Measurements from ENCODE around the gene SDF4.

Gene SDF4

DNA sequence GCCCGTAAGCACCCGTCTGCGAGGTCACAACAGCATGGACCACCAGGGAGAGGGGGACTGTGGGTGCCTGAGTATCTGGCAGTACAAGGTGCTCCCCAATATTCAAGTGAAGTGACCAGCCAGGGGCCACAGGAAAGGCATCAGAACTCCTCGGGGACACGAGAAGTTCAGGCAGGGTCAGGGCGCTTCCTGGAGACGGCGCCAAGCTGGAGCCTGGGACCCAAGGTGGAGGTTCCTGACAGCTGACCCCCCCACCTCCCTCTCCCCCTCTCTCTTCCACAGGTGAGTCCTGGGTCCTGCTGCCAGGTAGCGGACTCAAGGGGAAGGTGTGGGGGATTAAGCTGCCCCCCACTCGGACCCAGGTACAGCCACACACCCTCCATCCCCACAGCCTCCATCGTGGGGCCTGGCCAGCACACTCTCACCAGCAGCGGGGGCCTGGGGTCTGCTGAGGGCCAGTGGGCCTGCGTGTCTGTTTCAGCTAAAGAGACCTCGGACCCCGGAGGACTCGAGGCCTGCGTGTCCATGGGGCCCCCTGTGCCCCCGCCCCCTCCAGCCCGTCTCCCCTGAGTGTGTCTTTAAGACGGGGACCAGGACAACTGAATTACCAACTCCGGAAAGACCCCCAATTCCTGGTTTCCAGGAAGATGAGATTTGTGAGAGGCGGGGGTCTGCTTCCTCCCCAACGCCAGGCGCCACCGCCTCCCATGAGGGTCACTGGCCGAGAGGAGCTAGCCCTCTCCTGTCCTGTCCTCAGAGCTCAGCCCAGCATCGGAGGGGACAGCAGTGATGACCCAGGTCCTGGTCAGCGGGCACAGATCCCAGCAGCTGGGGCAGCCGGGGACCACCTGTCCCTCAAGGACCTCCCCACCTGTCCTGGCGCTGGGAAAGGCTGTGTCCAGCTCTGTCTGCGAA, 31.6 kb downstream of the SDF4 start:
- Histone ChIP-seq H3K4me1 (ENCODE audit: control insufficient read depth in 1 of 2, insufficient read depth in 2 of 2, low read length in 2 of 2) (peaks cover 0 to 3% of the 10 kb centered on the region in 2 experiments), H3K14ac (ENCODE audit: low read length) (no peak overlapping the region), H4K8ac (ENCODE audit: low read depth, low read length) (no peak overlapping the region), H3K4me3 (ENCODE audit: low read depth, low read length) (no peak overlapping the region), H3K18ac (ENCODE audit: low read length) (no peak overlapping the region), H3K79me2 (ENCODE audit: control insufficient read depth, insufficient read depth, low read length, poor library complexity) (no peaks in the 10 kb centered on the region), H3K27ac (ENCODE audit: low read depth, low read length) (no peak overlapping the region), H3K36me3 (ENCODE audit: control insufficient read depth in 1 of 2, insufficient read depth in 2 of 2, low read length in 2 of 2) (no peaks in the 10 kb centered on the region), H3K4me2 (ENCODE audit: low read length) (no peak overlapping the region), H4K91ac (ENCODE audit: low read depth, low read length) (no peak overlapping the region), H2BK5ac (ENCODE audit: low read depth, low read length, poor library complexity) (no peak overlapping the region), H3K9ac (ENCODE audit: low read length) (no peak overlapping the region), H3K27me3 (ENCODE audit: insufficient read depth, low read length) (peaks cover 14% of the 10 kb centered on the region), H3K9me3 (ENCODE audit: insufficient read depth, low read depth, low read length) (peaks cover 9% of the 10 kb centered on the region), H3K23ac (ENCODE audit: low read length) (no peak overlapping the region), H3K4ac (ENCODE audit: low read depth, low read length) (no peak overlapping the region), H2BK120ac (ENCODE audit: insufficient read depth, low read length, poor library complexity) (no peak overlapping the region), H4K12ac (ENCODE audit: low read depth, low read length) (no peak overlapping the region), H2BK12ac (ENCODE audit: low read length) (no peak overlapping the region), H2AK5ac (ENCODE audit: low read length) (no peak overlapping the region), H2AFZ (ENCODE audit: insufficient read depth, low read length, poor library complexity) (no peak overlapping the region), H3K79me1 (ENCODE audit: low read length) (peaks cover 1% of the 10 kb centered on the region)
- WGBS (ENCODE audit: extremely low coverage, insufficient coverage, insufficient read length) = no CpG with 5 or more reads among the region's 31 CpGs
- DNase-seq = no peak

DNA sequence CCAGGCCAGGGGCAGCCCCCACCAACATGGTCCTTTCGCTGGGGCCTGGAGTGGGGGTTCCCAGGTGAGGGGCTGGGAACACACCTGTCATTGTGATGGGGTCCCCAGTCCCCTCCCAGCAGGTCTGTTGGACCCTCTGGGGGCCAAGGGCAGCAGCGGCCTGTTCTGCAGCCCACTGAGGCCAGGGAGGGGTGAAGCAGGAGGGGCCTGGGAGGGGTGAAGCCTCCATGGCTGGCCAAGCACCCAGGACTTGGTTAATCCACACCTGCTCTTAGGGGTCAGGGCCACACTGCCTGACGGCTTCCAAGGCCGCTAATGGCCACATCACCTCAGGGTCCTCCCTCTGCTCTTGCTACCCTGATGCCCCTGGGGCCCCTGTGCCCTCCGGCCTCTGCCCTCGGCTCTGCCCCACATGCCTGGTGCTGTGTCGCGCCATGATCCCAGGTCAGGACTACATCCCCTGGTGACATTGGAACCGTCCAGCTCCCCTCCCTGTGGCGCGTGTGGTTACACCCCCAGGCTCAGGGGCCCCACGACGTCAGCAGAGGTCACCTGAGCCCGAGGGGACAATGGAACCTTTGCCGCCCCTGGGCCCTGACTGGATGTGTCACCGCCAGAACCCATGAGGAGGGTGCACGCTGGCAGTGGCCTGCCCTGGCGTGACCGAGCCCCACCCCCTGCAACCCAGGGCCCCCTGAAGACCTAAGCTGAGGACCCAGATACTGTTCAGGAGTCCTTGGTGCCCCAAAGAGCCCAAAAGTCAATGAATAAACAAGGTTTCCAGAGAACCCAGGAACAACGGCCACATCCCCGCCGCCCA, 32.5 kb downstream of the SDF4 start:
- Histone ChIP-seq H3K9me3 (ENCODE audit: insufficient read depth, low read depth, low read length) (peaks cover 9% of the 10 kb centered on the region), H4K91ac (ENCODE audit: low read depth, low read length) (no peak overlapping the region), H2BK120ac (ENCODE audit: insufficient read depth, low read length, poor library complexity) (no peak overlapping the region), H3K4me1 (ENCODE audit: control insufficient read depth in 1 of 2, insufficient read depth in 2 of 2, low read length in 2 of 2) (peaks cover 0 to 3% of the 10 kb centered on the region in 2 experiments), H2AFZ (ENCODE audit: insufficient read depth, low read length, poor library complexity) (no peak overlapping the region), H2AK5ac (ENCODE audit: low read length) (no peak overlapping the region), H3K9ac (ENCODE audit: low read length) (no peak overlapping the region), H2BK12ac (ENCODE audit: low read length) (no peak overlapping the region), H4K12ac (ENCODE audit: low read depth, low read length) (no peak overlapping the region), H3K4me3 (ENCODE audit: low read depth, low read length) (no peak overlapping the region), H3K79me2 (ENCODE audit: control insufficient read depth, insufficient read depth, low read length, poor library complexity) (no peaks in the 10 kb centered on the region), H3K36me3 (ENCODE audit: control insufficient read depth in 1 of 2, insufficient read depth in 2 of 2, low read length in 2 of 2) (no peaks in the 10 kb centered on the region), H3K14ac (ENCODE audit: low read length) (no peak overlapping the region), H4K8ac (ENCODE audit: low read depth, low read length) (no peak overlapping the region), H3K4me2 (ENCODE audit: low read length) (no peak overlapping the region), H3K27me3 (ENCODE audit: insufficient read depth, low read length) (peaks cover 14% of the 10 kb centered on the region), H3K79me1 (ENCODE audit: low read length) (peaks cover 1% of the 10 kb centered on the region), H2BK5ac (ENCODE audit: low read depth, low read length, poor library complexity) (no peak overlapping the region), H3K23ac (ENCODE audit: low read length) (no peak overlapping the region), H3K4ac (ENCODE audit: low read depth, low read length) (no peak overlapping the region), H3K18ac (ENCODE audit: low read length) (no peak overlapping the region), H3K27ac (ENCODE audit: low read depth, low read length) (no peak overlapping the region)
- no peak for DNase-seq
- WGBS (ENCODE audit: extremely low coverage, insufficient coverage, insufficient read length) = no CpG with 5 or more reads among the region's 22 CpGs

DNA sequence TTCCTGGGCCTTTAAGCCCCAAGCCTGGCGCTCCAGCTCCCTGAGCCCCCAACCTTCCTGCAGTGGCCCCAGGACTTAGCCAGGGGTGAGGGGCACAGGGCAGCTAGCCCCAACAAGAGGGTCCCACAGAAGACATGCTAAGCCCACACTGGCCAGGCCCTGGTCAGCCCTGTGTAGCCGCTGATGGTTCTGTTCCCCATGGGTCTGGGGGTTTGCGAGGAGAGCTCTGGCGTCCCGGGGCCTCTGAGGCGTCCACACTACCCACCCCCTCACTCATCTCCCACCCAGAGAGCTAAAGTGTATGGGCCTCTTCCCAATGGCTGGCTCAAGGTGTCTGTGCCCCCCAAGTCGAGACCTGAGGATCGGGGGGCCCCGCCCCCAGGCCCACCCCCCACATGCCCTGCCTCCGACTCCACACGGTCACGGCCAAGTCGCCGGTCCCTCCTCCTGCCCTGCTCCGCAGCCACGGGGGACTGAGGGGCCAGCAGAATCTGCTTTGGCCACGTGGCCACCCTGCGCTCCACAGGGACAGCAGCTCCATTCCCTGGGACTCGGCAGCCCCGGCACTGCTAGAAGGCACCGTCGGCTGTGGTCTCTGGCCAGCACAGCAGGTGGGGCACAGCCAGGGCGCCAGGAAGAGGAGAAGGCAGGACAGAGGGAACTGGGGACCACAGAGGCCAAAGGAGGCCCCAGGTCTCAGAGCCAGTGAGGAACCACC, 33.2 kb downstream of the SDF4 start:
- Histone ChIP-seq H3K18ac (ENCODE audit: low read length) (no peak overlapping the region), H2BK5ac (ENCODE audit: low read depth, low read length, poor library complexity) (no peak overlapping the region), H2AK5ac (ENCODE audit: low read length) (no peak overlapping the region), H3K79me1 (ENCODE audit: low read length) (peaks cover 1% of the 10 kb centered on the region), H3K23ac (ENCODE audit: low read length) (no peak overlapping the region), H4K12ac (ENCODE audit: low read depth, low read length) (no peak overlapping the region), H4K8ac (ENCODE audit: low read depth, low read length) (no peak overlapping the region), H3K4me1 (ENCODE audit: control insufficient read depth in 1 of 2, insufficient read depth in 2 of 2, low read length in 2 of 2) (peaks cover 0 to 3% of the 10 kb centered on the region in 2 experiments), H2AFZ (ENCODE audit: insufficient read depth, low read length, poor library complexity) (no peak overlapping the region), H2BK12ac (ENCODE audit: low read length) (no peak overlapping the region), H3K27ac (ENCODE audit: low read depth, low read length) (no peak overlapping the region), H4K91ac (ENCODE audit: low read depth, low read length) (no peak overlapping the region), H3K79me2 (ENCODE audit: control insufficient read depth, insufficient read depth, low read length, poor library complexity) (no peaks in the 10 kb centered on the region), H3K9ac (ENCODE audit: low read length) (no peak overlapping the region), H3K36me3 (ENCODE audit: control insufficient read depth in 1 of 2, insufficient read depth in 2 of 2, low read length in 2 of 2) (no peaks in the 10 kb centered on the region), H3K4ac (ENCODE audit: low read depth, low read length) (no peak overlapping the region), H3K4me2 (ENCODE audit: low read length) (no peak overlapping the region), H3K27me3 (ENCODE audit: insufficient read depth, low read length) (peaks cover 14% of the 10 kb centered on the region), H3K9me3 (ENCODE audit: insufficient read depth, low read depth, low read length) (peaks cover 11% of the 10 kb centered on the region), H3K4me3 (ENCODE audit: low read depth, low read length) (no peak overlapping the region), H3K14ac (ENCODE audit: low read length) (no peak overlapping the region), H2BK120ac (ENCODE audit: insufficient read depth, low read length, poor library complexity) (no peak overlapping the region)
- WGBS (ENCODE audit: extremely low coverage, insufficient coverage, insufficient read length) = no CpG with 5 or more reads among the region's 23 CpGs
- DNase-seq = no peak

Data from trophoblast cell (in vitro differentiated cells and primary cell).